Measurements from ENCODE around the gene CDK5RAP2. TPM values are rescaled to one million over a fixed set of nuclear protein-coding genes. Genes with fewer than 3 reads are reported as not detected.

The CDK5RAP2 gene
- total RNA-seq, 1 experiment from 2014 or later = 48.4 TPM

DNA sequence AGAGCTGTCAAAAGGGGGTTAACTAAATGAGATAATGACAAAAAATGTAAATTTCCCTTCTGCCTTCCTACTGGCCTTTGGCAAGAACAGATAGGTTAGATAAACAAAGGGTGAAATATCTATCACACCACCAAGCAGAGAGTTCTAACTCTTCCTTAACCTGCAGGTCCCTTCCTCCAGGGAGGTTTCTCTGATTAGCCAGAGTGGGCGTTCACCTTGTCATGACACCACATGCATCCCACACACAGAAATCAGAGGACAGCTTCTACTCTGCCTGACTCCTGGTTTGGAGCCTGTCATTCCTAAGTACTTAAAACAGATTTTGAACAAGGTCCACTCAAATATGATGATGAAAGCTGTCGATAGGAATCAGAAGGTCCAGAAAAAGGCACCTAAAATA lies 180.0 kb downstream of the CDK5RAP2 start:
- H3K4me2 ChIP-seq (ENCODE audit: low read depth, low read length, poor library complexity, severe bottlenecking) = no peak overlapping the region
- H3K79me2 ChIP-seq (ENCODE audit: low read length) = no peaks in the 10 kb centered on the region
- H4K20me1 ChIP-seq (ENCODE audit: insufficient read depth, low read depth, low read length) = no peaks in the 10 kb centered on the region
- H3K27ac ChIP-seq (ENCODE audit: low read length) = no peak overlapping the region
- H3K36me3 ChIP-seq (ENCODE audit: insufficient read depth, low read length) = peaks cover 33% of the 10 kb centered on the region; the same call in 1 of the 2 replicates
- no peak for DNase-seq
- H3K4me3 ChIP-seq (ENCODE audit: low read length) = no peak overlapping the region
- H3K27me3 ChIP-seq (ENCODE audit: low read length) = no peaks in the 10 kb centered on the region
- H3K4me1 ChIP-seq (ENCODE audit: low read length) = no peaks in the 10 kb centered on the region
- no peaks in the 10 kb centered on the region for H3K9me3 ChIP-seq (ENCODE audit: low read length)
- no peak overlapping the region for H3K9ac ChIP-seq (ENCODE audit: low read length)
- no peak overlapping the region for H2AFZ ChIP-seq (ENCODE audit: low read length)
- H3K9me2 ChIP-seq (replicated peaks; ENCODE audit: insufficient read depth, low read length) = no peaks in the 10 kb centered on the region

DNA sequence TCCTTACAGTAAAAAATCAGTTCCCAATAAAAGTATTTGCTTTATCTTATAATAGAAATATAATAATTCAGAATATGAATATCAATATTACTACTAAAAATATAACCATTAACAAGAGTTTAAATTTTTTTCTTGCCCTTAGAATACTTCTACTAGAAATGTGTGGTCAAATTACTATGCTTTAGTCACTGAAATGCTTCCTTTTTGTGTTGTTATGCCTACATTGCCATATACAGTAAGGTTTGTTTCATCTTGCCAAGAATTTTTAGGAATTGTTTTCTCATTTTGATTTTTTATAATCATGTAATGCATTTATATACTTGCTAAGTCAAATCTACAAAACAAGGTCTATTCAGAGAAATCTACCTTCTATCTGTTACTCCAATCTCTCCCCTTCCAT lies 181.7 kb downstream of the CDK5RAP2 start:
- H3K36me3 ChIP-seq (ENCODE audit: insufficient read depth, low read length) = peaks cover 37% of the 10 kb centered on the region; the same call in 1 of the 2 replicates
- H4K20me1 ChIP-seq (ENCODE audit: insufficient read depth, low read depth, low read length) = no peaks in the 10 kb centered on the region
- no peak overlapping the region for H3K4me3 ChIP-seq (ENCODE audit: low read length)
- no peaks in the 10 kb centered on the region for H3K9me3 ChIP-seq (ENCODE audit: low read length)
- no peak overlapping the region for H3K27ac ChIP-seq (ENCODE audit: low read length)
- no peak overlapping the region for H3K4me2 ChIP-seq (ENCODE audit: low read depth, low read length, poor library complexity, severe bottlenecking)
- no peaks in the 10 kb centered on the region for H3K4me1 ChIP-seq (ENCODE audit: low read length)
- no peak overlapping the region for H3K9ac ChIP-seq (ENCODE audit: low read length)
- no peaks in the 10 kb centered on the region for H3K79me2 ChIP-seq (ENCODE audit: low read length)
- no peaks in the 10 kb centered on the region for H3K27me3 ChIP-seq (ENCODE audit: low read length)
- no peak for DNase-seq
- H2AFZ ChIP-seq (ENCODE audit: low read length) = no peak overlapping the region
- no peaks in the 10 kb centered on the region for H3K9me2 ChIP-seq (replicated peaks; ENCODE audit: insufficient read depth, low read length)

DNA sequence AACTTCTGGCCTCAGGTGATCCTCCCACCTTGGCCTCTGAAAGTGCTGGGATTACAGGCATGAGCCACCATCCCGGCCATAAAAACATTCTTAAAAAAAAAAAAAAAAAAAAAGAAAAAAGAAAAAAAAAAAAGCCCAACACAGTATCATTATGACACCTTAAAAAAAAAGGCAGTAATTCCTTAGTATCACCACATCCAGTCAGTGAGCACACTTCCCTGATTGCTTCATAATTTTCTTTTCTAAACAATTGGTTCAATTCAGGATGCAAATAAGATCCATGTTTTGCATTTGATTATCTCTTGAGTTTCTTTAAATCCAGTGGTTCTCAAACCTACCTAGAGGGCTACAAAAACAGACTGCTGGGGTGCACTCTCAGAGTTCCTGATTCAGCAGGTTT lies 182.5 kb downstream of the CDK5RAP2 start:
- Histone ChIP-seq H4K20me1 (ENCODE audit: insufficient read depth, low read depth, low read length) (no peaks in the 10 kb centered on the region), H3K36me3 (ENCODE audit: insufficient read depth, low read length) (peaks cover 37% of the 10 kb centered on the region; the same call in 1 of the 2 replicates), H3K27me3 (ENCODE audit: low read length) (no peaks in the 10 kb centered on the region), H3K27ac (ENCODE audit: low read length) (no peak overlapping the region), H3K9me2 (replicated peaks; ENCODE audit: insufficient read depth, low read length) (no peaks in the 10 kb centered on the region), H3K79me2 (ENCODE audit: low read length) (no peaks in the 10 kb centered on the region), H3K4me2 (ENCODE audit: low read depth, low read length, poor library complexity, severe bottlenecking) (no peak overlapping the region), H3K4me3 (ENCODE audit: low read length) (no peak overlapping the region), H3K4me1 (ENCODE audit: low read length) (no peaks in the 10 kb centered on the region), H3K9me3 (ENCODE audit: low read length) (no peaks in the 10 kb centered on the region), H2AFZ (ENCODE audit: low read length) (no peak overlapping the region), H3K9ac (ENCODE audit: low read length) (no peak overlapping the region)
- DNase-seq = no peak

DNA sequence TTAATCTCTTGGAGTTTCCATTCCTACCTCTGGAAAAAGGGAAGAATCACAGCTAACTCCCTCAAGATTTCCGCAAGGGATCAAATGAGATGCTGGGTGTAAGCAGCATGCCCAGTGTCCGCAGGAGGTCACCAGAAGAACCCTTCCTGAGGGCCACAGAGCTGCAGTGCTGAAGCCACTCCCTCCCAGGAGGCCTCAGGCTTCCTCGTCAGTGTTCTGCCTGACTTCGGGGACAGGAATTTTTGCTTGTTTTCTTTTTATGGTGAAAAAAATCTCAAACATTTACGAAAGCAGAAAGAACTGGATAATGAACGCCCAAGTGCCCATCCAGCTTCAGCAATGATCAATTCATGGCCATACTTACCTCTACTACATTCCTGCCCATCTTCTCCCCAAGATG lies 183.0 kb downstream of the CDK5RAP2 start:
- Histone ChIP-seq H3K27ac (ENCODE audit: low read length) (no peak overlapping the region), H3K9me2 (replicated peaks; ENCODE audit: insufficient read depth, low read length) (no peaks in the 10 kb centered on the region), H3K4me1 (ENCODE audit: low read length) (no peaks in the 10 kb centered on the region), H3K79me2 (ENCODE audit: low read length) (no peaks in the 10 kb centered on the region), H3K9ac (ENCODE audit: low read length) (no peak overlapping the region), H3K4me2 (ENCODE audit: low read depth, low read length, poor library complexity, severe bottlenecking) (no peak overlapping the region), H3K4me3 (ENCODE audit: low read length) (no peak overlapping the region), H3K9me3 (ENCODE audit: low read length) (no peaks in the 10 kb centered on the region), H3K36me3 (ENCODE audit: insufficient read depth, low read length) (peaks cover 37% of the 10 kb centered on the region; the same call in 1 of the 2 replicates), H4K20me1 (ENCODE audit: insufficient read depth, low read depth, low read length) (no peaks in the 10 kb centered on the region), H2AFZ (ENCODE audit: low read length) (no peak overlapping the region), H3K27me3 (ENCODE audit: low read length) (no peaks in the 10 kb centered on the region)
- DNase-seq = no peak

DNA sequence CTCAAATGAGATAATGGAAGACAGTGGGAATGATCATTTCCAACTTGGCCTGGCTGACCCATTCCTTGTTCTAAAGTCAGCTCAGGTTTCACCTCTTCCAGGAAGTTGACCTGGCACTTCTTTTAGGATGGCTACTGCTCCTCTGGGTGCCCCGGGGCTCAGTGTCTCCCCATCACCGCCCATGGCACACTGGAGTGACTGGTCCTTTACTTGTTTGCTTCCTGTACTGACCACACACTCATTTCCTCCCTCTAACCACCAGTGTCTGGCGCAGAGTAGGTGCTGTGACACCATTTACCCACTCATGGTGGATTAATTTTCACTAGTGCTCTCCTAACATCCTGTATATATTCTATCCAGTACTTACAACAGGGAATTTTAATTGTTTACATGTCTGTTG lies 183.5 kb downstream of the CDK5RAP2 start:
- no peak overlapping the region for H3K4me2 ChIP-seq (ENCODE audit: low read depth, low read length, poor library complexity, severe bottlenecking)
- H3K27ac ChIP-seq (ENCODE audit: low read length) = no peak overlapping the region
- no peak for DNase-seq
- H3K9me3 ChIP-seq (ENCODE audit: low read length) = no peaks in the 10 kb centered on the region
- H3K4me3 ChIP-seq (ENCODE audit: low read length) = no peak overlapping the region
- peaks cover 37% of the 10 kb centered on the region; the same call in 1 of the 2 replicates for H3K36me3 ChIP-seq (ENCODE audit: insufficient read depth, low read length)
- no peaks in the 10 kb centered on the region for H3K27me3 ChIP-seq (ENCODE audit: low read length)
- H2AFZ ChIP-seq (ENCODE audit: low read length) = no peak overlapping the region
- no peaks in the 10 kb centered on the region for H4K20me1 ChIP-seq (ENCODE audit: insufficient read depth, low read depth, low read length)
- no peaks in the 10 kb centered on the region for H3K4me1 ChIP-seq (ENCODE audit: low read length)
- H3K9me2 ChIP-seq (replicated peaks; ENCODE audit: insufficient read depth, low read length) = no peaks in the 10 kb centered on the region
- no peak overlapping the region for H3K9ac ChIP-seq (ENCODE audit: low read length)
- H3K79me2 ChIP-seq (ENCODE audit: low read length) = no peaks in the 10 kb centered on the region

DNA sequence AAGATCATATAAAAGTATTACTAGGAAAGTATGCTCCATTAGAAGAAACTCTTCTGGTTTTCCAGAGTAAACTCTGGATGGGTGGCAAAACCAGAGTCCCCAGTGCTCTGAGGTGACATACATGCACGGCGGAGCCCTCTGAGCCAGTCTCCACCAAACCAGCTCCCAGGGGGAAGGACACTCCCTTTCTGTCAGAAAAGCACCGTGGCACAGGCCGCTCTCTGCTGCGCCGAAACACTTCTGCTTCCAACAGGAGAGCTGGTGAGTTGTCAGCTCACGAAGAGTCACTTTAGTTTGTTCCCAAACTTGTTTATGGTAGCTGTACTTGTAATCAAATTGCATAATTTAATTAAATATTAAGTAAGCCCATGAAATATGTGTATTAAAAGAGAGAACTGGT lies 184.6 kb downstream of the CDK5RAP2 start:
- H3K9me2 ChIP-seq (replicated peaks; ENCODE audit: insufficient read depth, low read length) = no peaks in the 10 kb centered on the region
- H2AFZ ChIP-seq (ENCODE audit: low read length) = no peak overlapping the region
- H3K4me2 ChIP-seq (ENCODE audit: low read depth, low read length, poor library complexity, severe bottlenecking) = no peak overlapping the region
- no peaks in the 10 kb centered on the region for H3K4me1 ChIP-seq (ENCODE audit: low read length)
- H3K27me3 ChIP-seq (ENCODE audit: low read length) = no peaks in the 10 kb centered on the region
- H4K20me1 ChIP-seq (ENCODE audit: insufficient read depth, low read depth, low read length) = no peaks in the 10 kb centered on the region
- no peak overlapping the region for H3K4me3 ChIP-seq (ENCODE audit: low read length)
- no peaks in the 10 kb centered on the region for H3K9me3 ChIP-seq (ENCODE audit: low read length)
- no peak for DNase-seq
- no peak overlapping the region for H3K9ac ChIP-seq (ENCODE audit: low read length)
- H3K36me3 ChIP-seq (ENCODE audit: insufficient read depth, low read length) = peaks cover 33% of the 10 kb centered on the region; the same call in 1 of the 2 replicates
- no peaks in the 10 kb centered on the region for H3K79me2 ChIP-seq (ENCODE audit: low read length)
- H3K27ac ChIP-seq (ENCODE audit: low read length) = no peak overlapping the region

DNA sequence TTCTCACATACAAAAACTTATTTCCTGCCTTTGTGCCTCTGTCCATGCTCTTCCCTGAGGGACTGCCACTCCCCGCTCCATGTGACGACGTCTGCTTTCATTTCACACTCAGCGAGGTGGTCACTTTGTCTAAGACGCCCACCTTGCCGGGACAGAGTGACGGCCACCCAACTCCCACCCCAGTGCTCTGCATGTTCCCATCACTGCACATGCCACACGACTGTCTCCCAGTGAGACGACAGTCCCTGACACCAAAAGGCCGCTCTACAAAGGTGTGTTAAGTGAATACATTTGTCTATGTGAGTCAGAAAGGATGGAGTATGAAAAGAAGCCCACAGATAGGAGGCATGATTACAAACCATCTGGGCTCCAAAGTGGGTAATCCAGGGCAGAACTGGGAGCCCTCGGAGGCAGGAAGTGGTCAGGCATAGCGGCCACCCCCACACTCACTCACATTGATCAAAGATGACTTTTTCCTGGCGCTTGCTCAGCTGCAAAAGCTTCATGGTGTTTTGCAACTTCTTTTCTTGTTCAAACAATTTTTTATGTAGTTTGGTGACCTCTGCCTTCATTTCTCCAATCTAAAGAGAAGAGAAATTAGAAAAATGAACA lies 185.8 kb downstream of the CDK5RAP2 start:
- no peaks in the 10 kb centered on the region for H3K79me2 ChIP-seq (ENCODE audit: low read length)
- H3K4me3 ChIP-seq (ENCODE audit: low read length) = no peak overlapping the region
- no peaks in the 10 kb centered on the region for H4K20me1 ChIP-seq (ENCODE audit: insufficient read depth, low read depth, low read length)
- H2AFZ ChIP-seq (ENCODE audit: low read length) = no peak overlapping the region
- peaks cover 22% of the 10 kb centered on the region; the same call in 1 of the 2 replicates for H3K36me3 ChIP-seq (ENCODE audit: insufficient read depth, low read length)
- H3K9ac ChIP-seq (ENCODE audit: low read length) = no peak overlapping the region
- no peaks in the 10 kb centered on the region for H3K4me1 ChIP-seq (ENCODE audit: low read length)
- H3K9me2 ChIP-seq (replicated peaks; ENCODE audit: insufficient read depth, low read length) = no peaks in the 10 kb centered on the region
- H3K27me3 ChIP-seq (ENCODE audit: low read length) = no peaks in the 10 kb centered on the region
- no peak overlapping the region for H3K27ac ChIP-seq (ENCODE audit: low read length)
- DNase-seq = no peak
- no peak overlapping the region for H3K4me2 ChIP-seq (ENCODE audit: low read depth, low read length, poor library complexity, severe bottlenecking)
- no peaks in the 10 kb centered on the region for H3K9me3 ChIP-seq (ENCODE audit: low read length)

DNA sequence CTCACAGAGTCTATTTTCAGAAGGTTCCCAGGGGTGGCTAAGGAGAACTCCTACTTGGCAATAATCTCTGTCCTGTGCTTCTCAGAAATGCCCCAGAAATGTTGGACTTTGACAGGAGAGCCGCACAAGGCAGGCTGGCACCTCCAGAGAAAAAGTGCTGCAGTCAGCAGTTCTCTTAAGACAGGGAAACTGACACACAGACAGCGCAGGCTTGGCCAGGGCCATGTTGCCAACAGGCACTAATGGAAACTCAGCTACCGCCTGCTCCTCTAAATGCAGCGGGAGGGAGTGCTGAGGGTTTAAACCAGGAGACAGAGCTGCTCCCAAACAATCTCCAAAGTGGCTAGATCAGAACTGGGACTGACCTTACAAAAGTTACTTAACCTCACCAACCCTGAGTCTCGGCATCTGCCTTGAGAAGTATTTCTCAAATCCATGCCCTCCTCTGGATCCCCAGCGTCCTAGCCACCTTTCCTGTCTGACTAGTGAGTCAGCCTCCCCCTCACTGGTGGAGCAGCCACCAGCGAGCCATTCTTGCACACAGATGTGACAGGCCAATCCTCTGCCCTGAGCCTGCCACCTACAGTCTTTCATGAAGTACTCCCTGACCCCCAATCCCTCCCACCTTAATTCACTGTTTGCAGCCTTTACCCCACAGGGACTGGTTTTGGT lies 186.4 kb downstream of the CDK5RAP2 start:
- no peak overlapping the region for H3K27ac ChIP-seq (ENCODE audit: low read length)

More for the DNA sequence above, 186.4 kb downstream of the CDK5RAP2 start:
- no peak for DNase-seq
- Histone ChIP-seq H3K9me2 (replicated peaks; ENCODE audit: insufficient read depth, low read length) (no peaks in the 10 kb centered on the region), H3K27me3 (ENCODE audit: low read length) (no peaks in the 10 kb centered on the region), H3K9ac (ENCODE audit: low read length) (no peak overlapping the region), H3K4me1 (ENCODE audit: low read length) (no peaks in the 10 kb centered on the region), H3K4me3 (ENCODE audit: low read length) (no peak overlapping the region), H4K20me1 (ENCODE audit: insufficient read depth, low read depth, low read length) (no peaks in the 10 kb centered on the region), H3K9me3 (ENCODE audit: low read length) (no peaks in the 10 kb centered on the region), H2AFZ (ENCODE audit: low read length) (no peak overlapping the region), H3K4me2 (ENCODE audit: low read depth, low read length, poor library complexity, severe bottlenecking) (no peak overlapping the region), H3K79me2 (ENCODE audit: low read length) (no peaks in the 10 kb centered on the region), H3K36me3 (ENCODE audit: insufficient read depth, low read length) (peaks cover 20% of the 10 kb centered on the region; the same call in 1 of the 2 replicates)
